KG1 (cell line): Measurements from ENCODE around the gene CIAO3.
A peak's percentile ranks its signal among the peaks of the same experiment; 100 is the strongest.
"Not testable (repeated sequence)": the region's sequence is repeated elsewhere in the genome, so short reads cannot be mapped to it uniquely, and the experiment has no call there.

Experiments used
- DNase-seq: peaks from one replicate; lab custom pipeline; 2025; lab: John Stamatoyannopoulos, UW

CIAO3 gene

DNA sequence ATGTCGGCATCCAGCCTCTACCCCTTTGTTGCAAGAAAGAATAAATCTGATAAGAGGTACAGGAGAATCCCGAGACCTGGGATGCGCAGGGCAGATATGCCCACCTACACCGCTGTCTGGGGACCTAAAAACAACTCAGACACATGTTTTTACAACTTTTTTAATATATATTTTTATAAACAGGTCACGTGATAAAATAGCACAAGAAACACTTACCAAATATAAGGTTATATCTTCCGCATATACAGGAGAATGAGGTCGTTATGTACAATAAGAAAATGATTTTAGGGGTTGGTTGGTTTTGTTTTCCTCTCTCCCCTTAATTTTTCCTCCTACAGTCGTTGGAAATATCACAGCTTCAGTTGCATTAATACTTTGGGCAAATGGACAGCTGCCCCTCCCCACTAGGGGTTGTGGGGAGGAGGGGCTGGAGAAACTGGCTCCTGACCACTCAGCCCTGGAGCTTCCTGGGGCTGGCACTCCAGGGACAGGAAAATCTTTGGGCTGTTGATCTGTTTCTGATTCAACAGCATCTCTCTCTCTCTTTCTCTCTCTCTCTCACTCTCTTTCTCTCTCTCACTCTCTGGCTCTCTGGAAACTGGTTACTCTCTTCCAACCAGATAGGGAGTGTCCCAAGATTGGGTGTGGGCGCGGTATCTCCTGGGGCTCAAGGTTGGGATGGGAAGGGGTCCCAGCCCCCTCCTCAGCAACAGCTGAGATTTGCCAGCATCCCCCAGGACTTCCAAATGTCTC, 48.3 kb downstream of the CIAO3 start:
- DNase-seq, result no peak

DNA sequence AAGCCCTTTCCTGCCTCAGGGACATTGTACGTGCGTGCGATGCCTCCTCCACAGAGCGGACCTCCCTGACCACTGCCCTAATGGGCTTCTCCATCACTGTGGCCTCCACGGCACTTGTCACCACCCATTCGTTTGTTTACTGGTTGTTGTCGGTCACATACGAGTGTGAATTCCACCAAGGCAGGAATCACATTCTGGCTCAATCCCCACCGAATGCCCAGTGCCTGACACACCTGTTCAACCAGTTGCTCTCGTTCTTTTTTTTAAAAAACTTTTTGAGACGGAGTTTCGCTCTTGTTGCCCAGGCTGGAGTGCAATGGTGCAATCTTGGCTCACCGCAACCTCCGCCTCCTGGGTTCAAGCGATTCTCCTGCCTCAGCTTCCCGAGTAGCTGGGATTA, 49.6 kb downstream of the CIAO3 start:
- not testable (repeated sequence) for DNase-seq

DNA sequence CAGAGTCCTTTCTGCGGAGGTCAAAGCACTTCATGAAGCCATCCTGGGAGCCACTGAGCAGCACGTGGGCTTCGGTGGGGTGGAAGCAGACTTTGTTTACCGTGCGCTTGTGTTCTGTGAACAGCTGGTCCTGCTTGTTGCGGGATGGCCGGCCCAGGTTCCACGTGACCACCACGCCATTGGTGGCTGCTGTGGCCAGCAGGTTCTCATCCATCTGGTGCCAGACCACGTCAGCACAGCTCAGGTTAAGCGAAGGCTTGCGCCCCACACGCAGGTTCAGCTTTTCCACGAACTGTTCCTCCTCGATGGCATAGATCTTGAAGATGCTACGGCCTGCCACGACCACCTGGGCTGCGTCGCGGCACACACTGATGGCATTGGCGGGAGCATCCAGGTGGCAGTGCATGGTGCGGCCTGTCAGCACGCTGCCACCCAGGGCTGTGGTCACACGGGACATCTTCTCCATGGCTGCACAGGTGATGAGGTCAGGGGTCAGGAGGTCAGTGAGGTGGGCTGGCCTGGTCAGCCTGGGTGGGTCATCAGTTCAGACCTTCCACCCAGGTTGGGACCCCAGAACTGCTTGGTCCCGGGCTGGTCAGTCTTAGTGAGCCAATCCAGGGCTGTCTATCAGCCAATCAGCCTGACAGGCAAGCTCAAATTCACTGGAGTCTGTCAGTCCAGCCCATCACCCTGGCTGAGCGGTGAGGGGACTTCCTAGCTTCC, 51.5 kb downstream of the CIAO3 start:
- DNase-seq, result no peak

DNA sequence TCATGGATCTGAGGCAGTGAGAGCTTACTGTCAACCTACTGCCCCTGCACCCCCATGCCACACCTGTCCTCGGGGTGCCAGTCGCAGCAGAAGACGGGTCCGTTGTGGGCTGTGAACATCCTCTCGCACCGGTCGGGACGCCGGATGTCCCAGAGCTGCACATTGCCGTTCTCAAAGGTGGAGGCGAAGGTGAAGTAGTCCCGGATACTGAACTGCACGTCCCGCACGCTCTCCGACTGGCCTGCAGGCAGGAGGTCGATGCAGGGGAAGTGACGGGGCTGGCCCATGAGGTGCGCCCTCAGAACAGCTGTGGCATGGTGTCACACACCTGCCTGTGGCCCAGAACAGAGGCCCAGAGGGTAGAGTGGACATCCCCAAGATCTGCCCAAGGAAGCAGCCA, 53.3 kb downstream of the CIAO3 start:
- DNase-seq, result no peak

DNA sequence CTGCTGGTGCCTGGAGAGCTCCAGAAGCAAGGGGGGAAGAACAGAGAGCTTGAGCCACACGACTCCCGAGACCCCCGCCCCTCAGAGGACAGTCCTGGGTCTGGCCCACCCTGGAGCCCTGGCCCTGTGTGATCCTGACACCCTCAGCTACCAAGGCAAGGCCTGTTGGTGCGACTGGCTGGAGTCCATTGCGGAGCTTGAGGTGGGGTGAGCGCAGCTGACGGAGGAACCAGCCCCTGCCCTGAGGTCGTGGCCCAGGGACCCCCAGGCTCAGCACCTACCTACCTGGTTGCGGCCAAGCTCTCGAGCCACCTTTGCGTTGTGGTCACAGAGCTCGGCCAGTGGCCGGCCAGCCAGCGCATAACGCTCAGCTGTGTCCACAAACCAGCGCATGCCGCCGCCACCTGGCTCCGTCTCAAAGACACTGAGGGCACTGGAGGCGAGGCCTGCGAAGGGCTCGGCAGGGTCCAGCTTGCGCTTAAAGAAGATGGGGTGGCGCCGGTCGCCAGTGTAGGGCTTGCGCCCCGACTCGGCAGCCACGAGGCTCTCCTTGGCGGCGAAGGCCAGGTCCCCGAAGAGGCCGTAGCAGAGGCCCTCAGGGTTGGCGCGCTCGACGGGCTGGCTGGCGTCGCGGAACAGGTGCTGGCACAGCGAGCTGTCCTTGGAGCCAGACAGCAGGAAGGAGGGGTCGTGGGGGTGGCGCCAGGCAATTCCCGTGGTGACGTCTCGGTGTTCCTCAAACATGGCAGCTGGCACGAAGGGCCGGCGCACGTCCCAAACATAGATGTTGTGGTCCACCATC, 54.1 kb downstream of the CIAO3 start:
- no peak for DNase-seq

DNA sequence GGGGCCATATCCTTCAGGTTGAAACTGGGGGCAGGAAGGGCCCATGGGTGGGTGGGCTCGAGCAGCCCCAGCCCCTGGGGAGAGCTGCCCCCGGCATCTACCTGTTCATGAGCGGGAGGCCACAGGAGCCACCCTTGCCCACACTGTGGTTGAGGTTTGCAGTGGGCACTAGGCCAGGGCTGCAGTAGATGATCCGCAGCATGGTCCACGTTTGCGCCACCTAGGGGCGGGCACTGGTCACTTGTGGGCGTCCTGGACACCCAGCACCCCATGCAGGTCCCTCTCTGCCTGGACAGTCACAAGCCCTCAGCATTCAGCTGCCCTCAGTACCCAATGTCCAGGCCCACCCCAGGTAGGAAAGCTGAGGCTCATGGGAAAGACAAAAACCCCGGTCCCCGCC, 54.8 kb downstream of the CIAO3 start:
- DNase-seq, result no peak

DNA sequence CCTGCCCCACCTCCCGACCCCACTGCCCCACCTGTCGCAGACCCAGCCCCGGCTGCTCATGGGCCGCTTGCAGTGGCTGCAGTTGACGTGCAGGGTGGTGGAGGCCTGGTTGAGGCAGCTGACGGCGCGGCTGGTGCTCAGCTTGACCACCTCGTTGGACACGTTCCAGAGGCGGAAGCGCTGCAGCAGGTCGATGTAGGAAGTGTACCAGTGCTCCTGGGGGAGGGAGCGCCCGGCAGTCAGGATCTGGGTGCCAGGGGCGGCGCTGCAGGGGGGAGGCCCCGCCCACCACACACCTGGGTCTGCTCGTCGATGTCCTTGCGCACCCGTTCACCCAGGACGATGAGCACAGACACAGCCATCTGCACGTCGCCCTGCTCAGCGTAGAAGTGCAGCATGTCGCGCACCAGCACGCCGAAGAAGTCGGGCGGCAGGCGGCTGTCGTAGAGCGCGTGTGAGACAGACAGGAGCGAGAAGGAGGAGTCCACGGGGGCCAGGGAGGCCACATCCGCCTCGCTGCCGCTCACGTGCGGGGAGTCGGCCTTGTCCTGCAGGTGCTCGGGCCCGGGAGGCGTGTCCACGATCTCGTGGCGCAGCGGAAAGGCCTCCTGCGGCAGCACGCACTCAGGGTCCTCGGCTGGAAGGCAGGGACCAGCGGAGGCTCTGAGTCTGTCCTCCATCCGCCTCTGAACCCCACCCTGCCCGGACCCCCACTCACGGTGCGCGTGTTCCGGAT, 55.7 kb downstream of the CIAO3 start:
- DNase-seq, result no peak

DNA sequence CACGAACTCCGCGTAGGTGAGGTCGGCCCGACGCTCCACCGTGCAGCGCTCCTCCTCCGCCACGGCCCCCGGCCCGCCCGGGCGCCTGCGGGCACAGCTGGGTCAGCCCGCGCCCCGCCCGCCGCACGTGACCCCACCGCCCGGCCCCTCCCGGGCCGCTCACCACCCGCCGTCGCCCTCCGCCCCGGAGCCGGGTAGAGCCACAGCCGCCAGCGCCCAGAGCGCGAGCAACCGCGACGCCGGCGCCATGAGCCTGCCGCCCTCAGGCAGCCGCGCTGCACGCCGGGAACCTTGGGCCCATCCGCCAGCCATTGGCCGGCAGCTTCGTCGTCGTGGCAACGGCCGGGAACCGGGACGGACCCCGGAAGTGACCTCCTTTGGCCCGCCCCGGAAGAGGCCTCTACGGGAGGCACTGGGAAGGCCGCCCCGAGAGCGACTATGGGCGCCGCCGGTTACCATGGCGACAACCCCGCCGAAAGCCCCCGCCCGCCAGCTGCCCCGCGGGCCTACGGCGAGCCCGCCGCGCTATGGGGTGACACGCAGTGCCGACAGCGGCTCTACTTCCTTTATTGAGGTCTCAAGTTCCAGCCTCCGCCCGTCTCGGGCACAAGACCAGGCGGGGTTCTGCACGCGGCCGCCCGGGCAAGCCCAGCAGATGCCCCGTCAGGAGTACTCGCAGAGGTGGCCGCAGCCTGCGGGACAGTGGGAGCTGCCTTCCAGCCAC, 56.6 kb downstream of the CIAO3 start, which contains the start of gene JMJD8:
Gene JMJD8 (minus strand): TSS at position 264 of the 724 bp plus-strand sequence. CDS start 15 bp downstream, at position 249.
- DNase-seq, result peak; percentile 79

DNA sequence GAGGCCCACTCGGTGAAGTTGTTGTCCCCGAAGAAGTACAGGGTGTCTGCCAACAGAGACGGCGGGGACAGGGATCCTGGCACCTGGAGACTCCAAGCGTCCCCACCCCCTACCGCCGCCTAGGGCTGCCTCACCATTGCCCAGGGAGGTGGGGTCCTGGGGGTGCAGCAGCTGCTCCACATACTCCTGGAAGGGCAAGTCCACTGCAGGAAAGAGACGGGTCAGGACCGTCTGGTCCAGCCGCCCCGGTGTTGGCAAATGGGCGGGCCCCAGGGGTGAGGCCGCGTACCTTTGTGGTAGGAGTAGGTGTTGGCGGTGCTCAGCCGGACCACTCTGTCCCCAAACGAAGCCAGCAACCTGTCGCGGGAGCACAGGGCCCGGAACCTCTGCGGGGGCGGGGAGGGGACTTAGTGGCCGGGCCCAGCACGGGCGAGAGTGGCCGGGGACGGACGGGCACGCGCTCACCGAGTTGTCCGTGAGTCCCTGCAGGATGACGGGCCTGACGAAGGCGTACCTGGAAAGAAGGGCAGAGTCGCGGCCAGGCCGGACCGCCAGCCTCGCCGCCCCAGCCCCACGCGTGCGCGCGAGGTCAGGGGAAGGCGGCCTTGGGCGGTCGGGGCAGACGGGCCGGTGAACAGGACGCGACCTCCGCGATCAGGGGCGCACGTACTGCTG, 57.3 kb downstream of the CIAO3 start:
- DNase-seq, result peak; percentile 4

DNA sequence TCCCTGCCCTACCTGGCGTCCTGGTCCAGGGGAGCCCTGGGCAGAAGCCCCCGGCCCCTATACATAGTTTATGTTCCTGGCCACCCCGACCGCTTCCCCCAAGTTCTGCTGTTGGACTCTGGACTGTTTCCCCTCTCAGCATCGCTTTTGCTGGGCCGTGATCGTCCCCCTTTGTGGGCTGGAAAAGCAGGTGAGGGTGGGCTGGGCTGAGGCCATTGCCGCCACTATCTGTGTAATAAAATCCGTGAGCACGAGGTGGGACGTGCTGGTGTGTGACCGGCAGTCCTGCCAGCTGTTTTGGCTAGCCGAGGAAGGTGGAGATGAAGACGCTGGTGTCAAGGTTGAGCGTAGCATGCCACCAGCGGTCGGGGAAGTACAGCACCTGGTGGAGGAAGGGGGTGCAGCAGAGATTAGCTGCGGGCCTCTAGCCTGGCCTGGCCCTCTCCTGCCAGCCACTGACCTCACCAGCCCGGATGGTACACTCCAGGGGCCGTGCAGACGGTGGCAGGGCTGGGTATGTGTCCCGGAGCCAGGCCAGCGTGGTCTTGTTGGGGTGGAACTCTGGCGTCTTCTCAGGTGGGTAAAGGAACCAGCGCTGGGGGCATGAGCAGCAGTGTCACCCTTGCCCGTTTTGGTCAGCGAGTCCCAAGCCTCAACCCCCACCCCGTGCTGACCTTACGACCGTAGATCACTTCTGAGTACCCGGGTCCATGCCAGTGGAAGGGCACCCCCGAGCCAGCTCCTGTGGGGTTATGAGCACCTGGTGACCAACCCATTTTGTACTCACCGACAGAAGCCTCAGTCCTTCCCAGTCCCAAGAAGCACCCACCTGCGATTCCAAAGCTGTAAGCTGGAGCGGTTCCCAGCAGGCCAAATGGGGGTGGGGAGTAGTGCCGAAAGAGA, 58.1 kb downstream of the CIAO3 start:
- DNase-seq, result no peak

DNA sequence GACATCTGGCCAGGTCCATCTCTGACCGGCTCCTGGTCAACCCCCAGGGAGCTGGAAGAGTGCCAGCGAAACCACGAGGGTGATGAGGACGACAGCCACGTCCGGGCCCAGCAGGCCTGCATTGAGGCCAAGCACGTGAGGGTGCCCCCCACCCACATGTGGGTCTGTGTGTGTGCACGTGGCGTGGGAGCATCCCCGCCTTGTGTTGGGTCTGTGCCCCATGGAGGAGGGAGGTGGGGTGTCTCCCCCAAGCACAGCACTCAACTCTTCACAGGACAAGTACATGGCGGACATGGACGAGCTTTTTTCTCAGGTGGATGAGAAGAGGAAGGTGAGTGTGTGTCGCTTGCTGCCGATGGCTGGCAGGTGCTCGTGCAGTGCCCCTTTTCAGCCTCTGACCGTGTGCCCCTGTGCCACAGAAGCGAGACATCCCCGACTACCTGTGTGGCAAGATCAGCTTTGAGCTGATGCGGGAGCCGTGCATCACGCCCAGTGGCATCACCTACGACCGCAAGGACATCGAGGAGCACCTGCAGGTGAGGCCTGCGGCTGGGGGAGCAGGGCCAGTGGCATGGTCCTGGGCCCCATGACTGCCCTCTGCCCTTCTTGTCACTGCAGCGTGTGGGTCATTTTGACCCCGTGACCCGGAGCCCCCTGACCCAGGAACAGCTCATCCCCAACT, 58.9 kb downstream of the CIAO3 start:
- DNase-seq, result no peak

DNA sequence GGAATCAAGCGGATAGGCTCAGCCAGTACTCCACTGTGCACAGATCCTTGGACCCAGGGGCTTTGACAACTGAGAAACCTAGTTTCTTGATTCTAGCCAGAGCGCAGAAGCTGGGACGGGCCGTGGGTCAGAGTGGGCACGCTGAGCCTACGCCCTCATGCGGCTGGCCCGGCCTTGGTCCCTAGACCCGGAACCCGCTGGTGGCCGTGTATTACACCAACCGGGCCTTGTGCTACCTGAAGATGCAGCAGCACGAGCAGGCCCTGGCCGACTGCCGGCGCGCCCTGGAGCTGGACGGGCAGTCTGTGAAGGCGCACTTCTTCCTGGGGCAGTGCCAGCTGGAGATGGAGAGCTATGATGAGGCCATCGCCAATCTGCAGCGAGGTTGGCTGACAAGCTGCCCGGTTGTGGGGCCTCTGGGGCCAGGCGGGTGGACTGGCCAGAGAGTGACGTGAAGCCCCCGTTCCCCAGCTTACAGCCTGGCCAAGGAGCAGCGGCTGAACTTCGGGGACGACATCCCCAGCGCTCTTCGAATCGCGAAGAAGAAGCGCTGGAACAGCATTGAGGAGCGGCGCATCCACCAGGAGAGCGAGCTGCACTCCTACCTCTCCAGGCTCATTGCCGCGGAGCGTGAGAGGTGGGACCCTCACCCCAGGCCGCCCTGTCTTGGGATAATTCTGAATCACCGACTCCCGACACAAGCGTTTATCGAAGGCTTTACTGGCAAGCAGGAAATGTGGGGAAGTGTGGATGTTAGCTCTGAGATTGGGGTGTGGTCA, 59.6 kb downstream of the CIAO3 start:
- peak; percentile 4 for DNase-seq

DNA sequence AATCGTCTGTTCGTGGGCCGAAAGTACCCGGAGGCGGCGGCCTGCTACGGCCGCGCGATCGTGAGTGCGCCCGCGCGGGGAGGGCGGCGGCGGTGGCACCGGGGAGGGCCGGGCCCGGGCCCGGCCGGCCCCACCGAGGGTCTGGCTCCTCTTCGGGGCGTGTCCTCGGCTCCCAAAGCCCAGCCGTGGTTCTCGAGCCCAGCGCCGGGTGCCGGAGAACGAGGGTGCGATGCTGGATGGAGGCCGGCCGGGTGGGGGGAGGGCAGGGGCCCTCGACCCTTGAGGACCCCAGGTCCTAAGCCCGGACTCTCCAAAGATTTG, 60.2 kb downstream of the CIAO3 start:
- DNase-seq, result no peak

DNA sequence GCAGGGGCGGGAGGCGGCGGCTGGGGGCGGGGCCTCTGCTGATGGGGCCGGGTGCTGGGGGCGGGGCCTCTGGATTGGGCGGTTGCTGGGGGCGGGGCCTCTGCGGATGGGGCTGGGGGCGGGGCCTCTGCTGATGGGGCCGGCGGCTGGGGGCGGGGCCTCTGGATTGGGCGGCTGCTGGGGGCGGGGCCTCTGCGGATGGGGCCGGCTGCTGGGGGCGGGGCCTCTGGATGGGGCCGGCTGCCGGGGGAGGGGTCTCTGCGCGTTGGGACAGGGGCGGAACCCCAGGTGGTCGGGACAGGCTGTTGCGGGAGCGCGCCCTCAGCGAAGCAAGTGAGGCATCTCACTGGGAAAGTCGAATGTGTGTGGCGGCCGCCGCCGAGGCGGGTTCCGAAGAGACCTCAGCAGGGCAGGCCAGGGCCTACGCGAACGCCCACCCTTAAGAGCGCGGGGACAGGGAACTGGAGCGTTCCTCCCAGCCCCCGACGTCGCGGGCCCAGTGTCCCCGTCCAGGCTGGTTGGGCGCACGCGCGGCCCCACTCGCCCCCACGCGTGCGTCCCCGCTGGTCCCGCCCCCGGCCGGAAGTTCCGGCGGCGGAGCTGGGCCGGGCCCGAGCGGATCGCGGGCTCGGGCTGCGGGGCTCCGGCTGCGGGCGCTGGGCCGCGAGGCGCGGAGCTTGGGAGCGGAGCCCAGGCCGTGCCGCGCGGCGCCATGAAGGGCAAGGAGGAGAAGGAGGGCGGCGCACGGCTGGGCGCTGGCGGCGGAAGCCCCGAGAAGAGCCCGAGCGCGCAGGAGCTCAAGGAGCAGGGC, 60.8 kb downstream of the CIAO3 start, which contains the start of gene STUB1:
Gene STUB1 (plus strand): TSS at position 597 of the 811 bp plus-strand sequence. CDS start 116 bp downstream, at position 713.
- DNase-seq, result peak; percentile 61
